Measurements from ENCODE around the gene POC1A. TPM values are rescaled to one million over a fixed set of nuclear protein-coding genes. Genes with fewer than 3 reads are reported as not detected.
A peak's percentile ranks its signal among the peaks of the same experiment; 100 is the strongest.

POC1A gene
- total RNA-seq, 1 experiment from 2014 or later: 43.0 TPM

GRCh38 chr3:52053307-52054304 lies 100.6 kb downstream of the POC1A start:
- ATAC-seq (peak; percentile 8), DNase-seq (peak; percentile 49)
- TSS peak; percentile 14 for BruUV-seq (replicated peaks)
- H3K9me2 ChIP-seq (replicated peaks; ENCODE audit: low read length): no peaks in the 10 kb centered on the region
- peak overlapping the region; percentile 38; the same call in 1 of the 2 replicates for H3K9ac ChIP-seq (ENCODE audit: low read length)
- H2AFZ ChIP-seq (ENCODE audit: low read length): no peak overlapping the region
- peak; percentile 65 for TF ChIP-seq CTCF (conservative IDR thresholded peaks at IDR 0.05; ENCODE audit: low read depth, low read length)
- no peak for TF ChIP-seq EZH2 (IDR thresholded peaks at IDR 0.05; ENCODE audit: low read length, unreplicated experiment)
- ChIA-PET POLR2A (ENCODE audit: unreplicated experiment) (interaction anchor here (0.6 kb wide), 4 partner anchors 58 to 152 kb away, joined by 3 to 6 read pairs (median 4); partner anchors contain the start of gene ACY1), CTCF (interaction anchor here (0.6 to 1.9 kb wide), 13 partner anchors 16 to 1697 kb away, joined by 3 to 15 read pairs (median 3); partner anchors contain the start of genes POC1A and RRP9)
- peaks cover 10% of the 10 kb centered on the region for H4K20me1 ChIP-seq (ENCODE audit: low read length)
- H3K79me2 ChIP-seq (ENCODE audit: low read length): peaks cover 59% of the 10 kb centered on the region
- H3K4me3 ChIP-seq (ENCODE audit: low read length): peak overlapping the region; percentile 92
- H3F3A ChIP-seq (ENCODE audit: low read length, unreplicated experiment): no peaks in the 10 kb centered on the region
- peak overlapping the region; percentile 98 for H3K4me2 ChIP-seq (ENCODE audit: low read length)
- intact Hi-C loops (cut with micrococcal nuclease): loop anchor here (1.0 to 10.0 kb wide), 5 partner anchors 52 to 161 kb away; partner anchors contain the start of gene PARP3
- peaks cover 40% of the 10 kb centered on the region for H3K36me3 ChIP-seq (ENCODE audit: low read depth, low read length)
- H3K4me1 ChIP-seq (ENCODE audit: insufficient read depth, low read length): peaks cover 40% of the 10 kb centered on the region
- H3K27me3 ChIP-seq (ENCODE audit: low read length): no peaks in the 10 kb centered on the region
- peak overlapping the region; percentile 57 for H3K27ac ChIP-seq (ENCODE audit: low read length)
- no peaks in the 10 kb centered on the region for H3K9me3 ChIP-seq (ENCODE audit: low read length)

GRCh38 chr3:52052831-52053306 lies 101.4 kb downstream of the POC1A start:
- DNase-seq (peak; percentile 76), ATAC-seq (peak; percentile 40)
- H4K20me1 ChIP-seq (ENCODE audit: low read length): peaks cover 10% of the 10 kb centered on the region
- H2AFZ ChIP-seq (ENCODE audit: low read length): no peak overlapping the region
- no peaks in the 10 kb centered on the region for H3F3A ChIP-seq (ENCODE audit: low read length, unreplicated experiment)
- H3K9ac ChIP-seq (ENCODE audit: low read length): peak overlapping the region; percentile 38
- no peaks in the 10 kb centered on the region for H3K27me3 ChIP-seq (ENCODE audit: low read length)
- H3K4me1 ChIP-seq (ENCODE audit: insufficient read depth, low read length): peaks cover 43% of the 10 kb centered on the region
- intact Hi-C loops (cut with micrococcal nuclease): loop anchor here (1.0 to 10.0 kb wide), 5 partner anchors 52 to 162 kb away; partner anchors contain the start of gene PARP3
- no peak for TF ChIP-seq EZH2phosphoT487 (IDR thresholded peaks at IDR 0.05; ENCODE audit: borderline replicate concordance, low read length)
- peak; percentile 46 for TF ChIP-seq CTCF (conservative IDR thresholded peaks at IDR 0.05; ENCODE audit: low read depth, low read length)
- H3K36me3 ChIP-seq (ENCODE audit: low read depth, low read length): peaks cover 40% of the 10 kb centered on the region
- peak overlapping the region; percentile 98 for H3K4me2 ChIP-seq (ENCODE audit: low read length)
- ChIA-PET POLR2A (ENCODE audit: unreplicated experiment) (interaction anchor here (0.6 kb wide), 5 partner anchors 57 to 266 kb away, joined by 3 to 6 read pairs (median 3); partner anchors contain the start of gene ACY1), CTCF (interaction anchor here (0.6 to 1.9 kb wide), 11 partner anchors 16 to 1696 kb away, joined by 3 to 15 read pairs (median 3); partner anchors contain the start of genes POC1A and RRP9)
- BruUV-seq (replicated peaks): no TSS peak
- peaks cover 59% of the 10 kb centered on the region for H3K79me2 ChIP-seq (ENCODE audit: low read length)
- H3K4me3 ChIP-seq (ENCODE audit: low read length): peak overlapping the region; percentile 92
- no peaks in the 10 kb centered on the region for H3K9me3 ChIP-seq (ENCODE audit: low read length)
- no peaks in the 10 kb centered on the region for H3K9me2 ChIP-seq (replicated peaks; ENCODE audit: low read length)
- peak overlapping the region; percentile 57 for H3K27ac ChIP-seq (ENCODE audit: low read length)
